ENCODE data around the gene PRAMEF2.

- TF ChIP-seq, protein P1, sequence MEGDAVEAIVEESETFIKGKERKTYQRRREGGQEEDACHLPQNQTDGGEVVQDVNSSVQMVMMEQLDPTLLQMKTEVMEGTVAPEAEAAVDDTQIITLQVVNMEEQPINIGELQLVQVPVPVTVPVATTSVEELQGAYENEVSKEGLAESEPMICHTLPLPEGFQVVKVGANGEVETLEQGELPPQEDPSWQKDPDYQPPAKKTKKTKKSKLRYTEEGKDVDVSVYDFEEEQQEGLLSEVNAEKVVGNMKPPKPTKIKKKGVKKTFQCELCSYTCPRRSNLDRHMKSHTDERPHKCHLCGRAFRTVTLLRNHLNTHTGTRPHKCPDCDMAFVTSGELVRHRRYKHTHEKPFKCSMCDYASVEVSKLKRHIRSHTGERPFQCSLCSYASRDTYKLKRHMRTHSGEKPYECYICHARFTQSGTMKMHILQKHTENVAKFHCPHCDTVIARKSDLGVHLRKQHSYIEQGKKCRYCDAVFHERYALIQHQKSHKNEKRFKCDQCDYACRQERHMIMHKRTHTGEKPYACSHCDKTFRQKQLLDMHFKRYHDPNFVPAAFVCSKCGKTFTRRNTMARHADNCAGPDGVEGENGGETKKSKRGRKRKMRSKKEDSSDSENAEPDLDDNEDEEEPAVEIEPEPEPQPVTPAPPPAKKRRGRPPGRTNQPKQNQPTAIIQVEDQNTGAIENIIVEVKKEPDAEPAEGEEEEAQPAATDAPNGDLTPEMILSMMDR (tag by site-specific recombination; IDR thresholded peaks at IDR 0.05), result no peak
- no peak for TF ChIP-seq REST (tag by site-specific recombination; IDR thresholded peaks at IDR 0.05)
- no peak for TF ChIP-seq ZBTB8A (tag by site-specific recombination; IDR thresholded peaks at IDR 0.05)
- TF ChIP-seq ZBTB26 (tag by site-specific recombination; optimal IDR thresholded peaks at IDR 0.05), result no peak
- no peak for TF ChIP-seq ZNF184 (tag by site-specific recombination; IDR thresholded peaks at IDR 0.05)
- TF ChIP-seq HOXC10 (CRISPR knock-in tag; IDR thresholded peaks at IDR 0.05), result no peak
- TF ChIP-seq ZEB2 (tag by site-specific recombination; IDR thresholded peaks at IDR 0.05), result no peak
- no peak for TF ChIP-seq SALL2 (tag by site-specific recombination; IDR thresholded peaks at IDR 0.05; ENCODE audit: borderline replicate concordance)
- TF ChIP-seq, protein P2, sequence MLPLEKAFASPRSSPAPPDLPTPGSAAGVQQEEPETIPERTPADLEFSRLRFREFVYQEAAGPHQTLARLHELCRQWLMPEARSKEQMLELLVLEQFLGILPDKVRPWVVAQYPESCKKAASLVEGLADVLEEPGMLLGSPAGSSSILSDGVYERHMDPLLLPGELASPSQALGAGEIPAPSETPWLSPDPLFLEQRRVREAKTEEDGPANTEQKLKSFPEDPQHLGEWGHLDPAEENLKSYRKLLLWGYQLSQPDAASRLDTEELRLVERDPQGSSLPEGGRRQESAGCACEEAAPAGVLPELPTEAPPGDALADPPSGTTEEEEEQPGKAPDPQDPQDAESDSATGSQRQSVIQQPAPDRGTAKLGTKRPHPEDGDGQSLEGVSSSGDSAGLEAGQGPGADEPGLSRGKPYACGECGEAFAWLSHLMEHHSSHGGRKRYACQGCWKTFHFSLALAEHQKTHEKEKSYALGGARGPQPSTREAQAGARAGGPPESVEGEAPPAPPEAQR (tag by site-specific recombination; IDR thresholded peaks at IDR 0.05), result no peak
- no peak for TF ChIP-seq ZNF707 (tag by site-specific recombination; IDR thresholded peaks at IDR 0.05)
Observed at GRCh38 chr1:12810691-12811408, 46.0 kb upstream of the PRAMEF2 start.
